HK-2 (cell line): Measurements from ENCODE around the gene SLC7A14.
A peak's percentile ranks its signal among the peaks of the same experiment; 100 is the strongest.

Source experiments
- DNase-seq: peaks from one replicate; pipeline ENCODE4 v3.0.0-alpha.2; 2018; ENCODE audit not compliant: unreplicated experiment

Gene SLC7A14

DNA sequence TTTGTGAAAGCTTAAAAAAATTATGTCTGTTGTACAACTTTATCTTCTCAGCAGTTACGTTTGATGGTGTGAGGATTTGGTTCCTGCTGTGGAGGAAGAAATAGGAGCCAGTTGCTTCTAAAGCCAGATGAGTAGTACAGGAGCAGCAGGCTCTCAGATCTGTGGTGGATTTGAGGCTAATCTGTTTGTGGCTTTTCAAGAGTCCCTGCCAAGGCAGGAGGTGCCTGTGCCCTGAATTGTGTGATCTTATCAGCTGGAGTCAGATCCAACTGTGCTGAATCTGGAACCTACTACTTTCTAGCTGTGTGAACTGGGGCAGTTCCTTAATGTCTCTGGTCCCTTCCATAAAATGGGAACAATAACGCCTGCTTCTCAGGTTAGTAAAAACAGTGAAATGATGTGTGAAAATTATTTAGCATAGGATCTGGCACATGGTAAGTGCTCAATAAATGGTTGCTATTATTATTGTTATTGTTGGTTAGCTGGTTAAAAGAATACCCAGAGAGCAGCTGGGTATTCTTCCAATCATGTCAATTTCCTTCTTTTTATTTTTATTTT, 159.6 kb downstream of the SLC7A14 start:
- DNase-seq: no peak

DNA sequence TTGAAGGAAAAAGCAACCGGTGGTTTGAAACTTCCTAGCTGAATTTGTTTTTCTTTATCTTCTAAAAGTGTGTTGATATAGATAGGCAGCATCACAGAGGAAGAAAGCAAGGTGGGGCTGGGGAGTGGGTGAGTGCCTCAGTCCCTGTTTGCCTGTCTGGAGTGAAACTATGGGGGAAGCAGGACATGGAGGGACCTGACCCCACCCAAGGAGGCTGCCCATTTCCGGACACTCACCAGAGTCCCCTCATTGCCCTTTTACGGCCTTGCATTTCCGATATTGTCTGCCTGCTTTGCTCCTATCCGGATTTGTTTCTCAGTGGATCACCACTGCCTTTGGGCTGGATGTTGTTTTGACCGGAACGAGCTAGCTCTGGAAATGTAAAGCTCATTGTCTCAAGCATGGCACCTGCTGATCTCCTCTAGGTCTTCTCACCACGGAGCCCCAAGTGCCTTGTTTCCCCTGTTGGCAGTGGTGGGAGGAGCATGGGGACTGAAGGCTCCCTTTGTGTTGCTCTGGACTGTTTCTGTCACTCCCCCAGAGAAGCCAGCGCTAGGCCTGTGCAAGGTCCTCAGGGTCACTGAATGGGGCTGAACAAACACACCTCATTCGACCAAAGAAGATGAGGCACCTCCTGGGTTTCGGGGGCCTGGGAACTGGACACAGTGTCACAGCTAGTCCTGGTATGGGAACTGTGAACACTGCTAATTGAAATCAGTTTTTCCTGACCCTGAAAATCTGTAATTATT, 160.2 kb downstream of the SLC7A14 start:
- DNase-seq: no peak

DNA sequence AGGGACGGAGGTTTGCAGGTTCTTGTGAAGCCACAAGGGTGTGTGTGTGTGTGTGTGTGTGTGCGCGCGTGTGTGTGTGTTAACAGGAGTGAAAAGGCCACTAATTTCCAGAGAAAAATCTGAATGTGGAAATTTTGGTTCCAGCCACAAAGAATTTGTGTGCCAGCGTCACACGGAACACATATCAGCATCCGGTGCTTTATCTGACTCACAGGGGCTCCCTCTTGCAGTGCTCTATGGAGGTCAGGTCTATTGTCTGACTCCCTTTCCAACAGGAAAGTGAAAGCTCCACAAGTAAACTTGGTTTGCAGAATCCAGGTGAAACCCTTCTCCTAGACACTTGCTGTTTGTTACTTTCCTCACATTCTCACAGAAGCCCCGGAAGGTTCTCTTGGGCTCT, 161.0 kb downstream of the SLC7A14 start:
- DNase-seq: no peak

DNA sequence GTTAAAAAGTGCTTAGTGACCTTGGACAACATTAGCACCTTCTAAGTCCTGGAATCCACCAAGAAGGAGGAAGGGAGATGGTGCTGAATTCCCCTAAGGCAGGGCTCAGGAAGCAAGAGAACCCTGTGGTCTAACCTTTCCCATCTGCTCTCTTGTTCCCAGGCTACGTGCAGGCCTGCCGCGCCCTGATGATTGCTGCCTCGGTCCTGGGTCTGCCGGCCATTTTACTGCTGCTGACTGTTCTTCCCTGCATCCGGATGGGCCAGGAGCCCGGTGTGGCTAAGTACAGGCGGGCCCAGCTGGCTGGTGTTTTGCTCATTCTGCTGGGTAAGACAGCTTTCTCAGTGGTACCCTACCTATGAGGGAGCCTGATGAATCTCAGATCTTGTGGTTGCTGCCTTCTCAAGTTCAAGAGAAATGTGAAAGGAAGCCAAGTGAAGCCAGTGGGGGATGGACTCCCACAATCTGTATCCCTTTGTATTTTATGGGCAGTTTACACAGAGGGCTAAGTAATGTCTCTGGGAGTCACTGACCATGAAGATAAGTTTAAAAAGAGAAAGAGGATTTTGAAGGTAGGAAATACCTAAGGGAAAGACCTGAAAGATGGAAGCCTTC, 162.8 kb downstream of the SLC7A14 start:
- no peak for DNase-seq

DNA sequence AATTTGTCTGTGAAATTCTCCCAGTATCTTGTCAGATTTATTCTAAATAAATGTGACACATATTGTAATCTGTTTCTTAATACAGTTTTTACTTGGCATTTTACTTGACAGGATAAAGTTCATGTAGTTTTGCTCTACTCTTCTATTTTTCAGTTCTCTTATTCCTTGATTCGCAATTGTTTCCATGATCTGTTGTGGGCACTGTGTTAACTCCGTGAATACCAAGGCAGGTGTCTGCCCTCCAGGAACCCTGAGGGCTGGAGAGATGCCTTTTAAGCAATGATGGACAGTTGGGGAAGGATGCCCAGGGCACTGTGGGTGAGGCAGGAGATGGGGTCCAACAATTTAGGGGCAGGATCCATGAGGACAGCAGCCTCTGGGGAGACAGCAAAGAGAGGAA, 164.1 kb downstream of the SLC7A14 start:
- no peak for DNase-seq

DNA sequence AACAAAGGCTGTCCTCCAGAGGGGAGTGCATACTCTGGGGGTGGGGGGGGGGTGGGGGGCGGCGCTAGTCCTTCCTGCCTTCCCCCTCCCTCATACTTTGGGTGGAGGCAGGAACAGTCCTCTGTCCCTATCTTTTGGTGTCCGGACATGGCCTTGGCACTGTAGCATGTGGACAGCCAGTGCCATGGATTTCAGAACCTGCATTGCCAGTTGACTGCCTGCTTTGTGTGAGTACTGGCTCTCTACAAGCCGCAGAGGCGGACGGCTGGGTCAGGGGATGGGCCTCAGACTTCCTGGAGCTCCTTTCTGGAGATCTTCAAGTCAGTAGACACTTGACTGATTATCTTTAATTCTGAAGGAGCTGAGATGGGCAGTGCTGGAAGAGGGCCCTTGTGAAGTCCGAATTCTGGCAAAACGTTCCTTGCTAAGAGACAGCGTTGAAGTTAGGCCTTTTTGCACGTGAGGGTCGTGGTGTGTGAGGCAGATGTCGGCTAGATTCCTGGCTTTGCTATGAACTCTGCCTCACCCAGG, 164.7 kb downstream of the SLC7A14 start:
- DNase-seq: no peak

DNA sequence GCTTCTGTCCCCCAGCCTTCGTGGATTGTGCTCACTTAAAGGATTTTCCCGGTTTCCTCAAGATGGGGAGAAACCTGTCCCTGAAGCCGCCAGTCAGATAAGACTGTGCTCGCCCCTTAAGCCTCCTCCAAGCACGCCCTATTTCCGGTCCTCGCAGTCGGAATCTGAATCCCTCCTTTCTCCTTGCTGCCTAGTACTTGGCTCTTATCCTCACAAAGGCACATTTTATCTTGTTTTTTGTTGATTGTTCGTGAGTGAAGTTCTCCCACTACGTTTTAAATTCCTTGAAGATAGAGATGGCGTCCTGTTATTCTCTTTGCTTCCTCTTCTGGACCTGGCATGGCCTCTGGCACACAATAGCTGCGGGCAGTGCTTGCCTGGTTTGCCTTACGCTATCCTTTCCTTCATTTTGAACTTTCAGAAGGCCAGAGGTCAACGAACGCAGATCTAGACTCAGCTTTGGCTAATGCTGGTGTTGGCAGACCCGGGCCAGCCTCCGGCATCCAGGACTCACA, 165.5 kb downstream of the SLC7A14 start:
- peak; percentile 42 for DNase-seq

DNA sequence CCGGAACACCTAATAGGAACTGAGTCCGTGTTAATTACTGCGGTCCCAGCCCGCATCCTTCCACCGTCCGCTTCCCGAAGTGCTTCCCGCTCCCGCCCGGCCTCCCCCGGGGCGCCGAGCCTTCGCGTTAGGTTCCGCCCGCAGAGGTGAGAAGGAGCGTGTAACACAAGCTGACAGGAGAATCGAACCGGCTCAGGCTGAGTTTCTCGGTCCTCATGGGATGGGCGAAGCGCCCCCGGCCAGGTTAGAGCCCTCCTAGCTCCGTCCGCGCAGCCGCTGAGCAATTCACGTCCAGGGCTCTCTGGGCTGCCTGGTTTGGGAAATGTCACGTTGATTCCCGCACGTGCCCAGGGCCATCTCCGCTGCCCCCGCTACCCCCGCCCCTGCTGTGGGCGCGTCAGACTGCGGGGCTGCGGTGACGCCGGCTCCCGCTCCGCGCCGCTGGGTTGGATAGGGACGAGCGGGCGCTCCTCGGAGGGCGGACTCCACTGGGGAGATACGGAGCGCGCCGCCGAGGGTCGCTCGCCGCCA, 166.3 kb downstream of the SLC7A14 start:
- peak; percentile 67 for DNase-seq

DNA sequence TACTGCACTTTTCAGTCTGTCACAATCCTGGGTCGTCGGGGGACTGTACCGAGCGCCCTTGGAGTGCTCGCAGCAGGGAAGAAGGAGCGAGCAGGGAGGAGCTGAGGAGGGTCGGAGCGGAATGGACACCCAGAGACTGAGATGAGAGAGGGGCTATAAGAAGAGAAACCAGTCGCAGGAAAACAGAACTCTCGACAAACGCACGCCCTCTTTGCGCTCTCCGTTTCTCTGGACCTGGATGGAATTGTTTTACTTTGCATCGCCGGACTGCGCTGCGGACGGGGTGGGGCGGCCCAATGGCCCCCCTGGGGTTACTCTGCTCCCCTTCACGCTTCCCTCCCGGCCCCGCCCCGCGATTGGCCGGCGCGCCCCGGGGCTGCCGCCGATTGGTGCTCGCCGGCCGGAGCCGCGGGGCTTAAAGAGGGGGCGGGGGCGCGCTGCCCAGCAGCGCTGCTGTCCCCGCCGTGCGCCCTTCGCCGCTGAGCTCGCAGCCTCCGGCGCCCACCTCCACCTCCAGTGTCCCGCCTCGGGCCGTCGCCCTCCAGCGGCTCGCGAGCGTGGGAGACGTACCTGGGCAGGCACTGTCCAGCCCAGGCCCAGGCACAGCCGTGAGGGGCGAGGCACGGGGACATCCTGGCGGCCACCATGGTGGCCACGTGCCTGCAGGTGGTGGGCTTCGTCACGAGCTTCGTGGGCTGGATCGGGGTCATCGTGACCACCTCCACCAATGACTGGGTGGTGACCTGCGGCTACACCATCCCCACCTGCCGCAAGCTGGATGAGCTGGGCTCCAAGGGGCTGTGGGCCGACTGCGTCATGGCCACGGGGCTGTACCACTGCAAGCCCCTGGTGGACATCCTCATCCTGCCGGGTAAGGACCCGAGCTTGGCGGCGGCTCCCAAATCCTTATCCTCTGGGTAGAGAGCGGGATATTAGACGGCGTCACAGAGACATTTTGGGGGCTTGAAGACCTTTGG, 167.2 kb downstream of the SLC7A14 start, which contains the start of gene CLDN11:
Gene CLDN11 (plus strand): TSS at position 447 of the 977 bp plus-strand sequence. CDS start 199 bp downstream, at position 646.
- peak; percentile 76 for DNase-seq

DNA sequence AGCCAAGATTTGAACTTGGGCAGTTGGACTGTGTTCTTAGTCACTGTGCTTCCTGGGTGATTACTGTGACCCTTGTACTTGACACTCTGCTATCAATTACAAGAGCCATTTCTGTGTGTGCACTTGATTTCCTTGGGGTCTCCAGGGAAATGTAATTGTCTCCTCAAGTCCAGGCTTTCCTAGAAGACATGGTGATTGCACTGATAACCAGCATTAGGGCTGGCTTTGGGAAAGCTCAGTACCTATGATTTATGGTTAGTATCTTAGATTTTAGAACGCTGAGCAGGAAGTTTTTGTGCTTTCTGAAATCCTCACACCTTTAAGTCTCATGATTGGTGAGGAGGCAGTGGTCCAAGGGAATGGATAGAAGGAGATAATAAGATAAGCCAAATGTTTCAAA, 168.8 kb downstream of the SLC7A14 start:
- no peak for DNase-seq

DNA sequence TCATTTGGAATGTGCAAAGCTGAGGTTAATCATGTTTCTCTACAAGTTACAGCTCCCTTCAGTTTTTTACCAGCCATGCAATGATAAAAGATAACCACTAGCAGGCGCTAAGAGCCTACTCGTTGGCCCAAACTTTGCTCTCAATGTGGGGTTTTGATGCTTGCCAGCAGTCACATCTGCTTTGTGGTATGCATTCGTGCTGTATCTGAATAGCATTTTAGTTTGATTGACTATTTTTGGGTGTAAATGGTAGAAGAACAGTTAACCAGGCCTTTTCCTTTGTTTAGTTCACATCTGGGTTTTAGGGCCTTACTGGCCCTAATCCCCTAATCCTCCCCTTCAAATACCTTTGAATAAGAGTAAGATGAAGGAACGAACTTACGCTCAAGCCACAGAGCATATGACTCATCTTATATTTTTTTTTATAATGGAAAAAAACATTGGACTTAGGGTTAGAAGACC, 171.6 kb downstream of the SLC7A14 start:
- peak; percentile 54 for DNase-seq

DNA sequence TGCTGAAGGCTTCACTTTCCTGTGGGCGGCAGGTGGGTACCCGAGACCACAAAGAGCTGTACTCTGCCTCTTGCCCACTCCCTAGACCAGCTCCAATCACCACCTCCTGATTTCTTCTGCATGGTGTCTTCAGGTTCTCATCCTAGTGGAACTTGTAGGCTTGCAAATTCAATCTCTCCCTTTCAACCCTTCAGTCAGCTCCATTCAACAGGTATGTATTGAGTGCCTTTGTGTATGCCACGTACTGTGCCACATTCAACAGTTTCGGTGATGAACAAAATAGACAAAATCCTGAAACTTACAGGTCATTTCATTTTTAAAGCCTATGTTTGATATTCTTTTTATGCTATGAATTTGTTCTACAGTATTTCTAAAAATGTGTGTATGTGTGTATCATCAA, 172.6 kb downstream of the SLC7A14 start:
- no peak for DNase-seq

DNA sequence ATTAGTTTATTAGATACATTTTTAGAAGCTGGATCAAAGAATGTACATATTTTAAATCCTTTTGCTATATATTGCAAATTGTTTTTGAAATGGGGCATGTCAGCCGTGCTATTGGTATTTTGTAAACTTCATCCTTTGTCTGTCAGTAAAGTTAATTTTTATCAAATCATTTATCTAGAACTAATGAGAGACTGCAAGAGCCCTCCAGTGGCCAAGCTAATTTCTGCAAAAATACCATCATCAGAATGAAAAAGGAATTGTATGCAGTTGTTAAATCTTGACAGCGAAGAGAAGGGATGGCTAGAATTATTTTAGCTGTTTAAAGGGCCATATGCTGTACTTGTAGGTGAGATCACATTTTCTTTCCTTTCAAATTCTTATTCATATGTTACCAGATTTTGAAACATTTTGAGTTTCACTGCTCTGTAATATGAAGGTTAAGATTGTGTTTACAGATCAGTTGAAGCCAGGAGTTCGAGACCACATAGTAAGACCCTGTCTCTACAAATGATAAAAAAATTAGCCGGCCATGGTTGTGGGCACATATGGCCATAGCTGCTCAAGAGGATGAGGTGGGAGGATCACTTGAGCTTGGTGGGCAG, 175.3 kb downstream of the SLC7A14 start:
- DNase-seq: no peak
